GM12865 (cell line): ENCODE measurements around the gene CADPS2.

Source experiments
- DNase-seq: peaks from one replicate; pipeline ENCODE4 v3.0.0; 2010; ENCODE audit warnings: low read depth
- H3K4me3 ChIP-seq: 2 replicates; pipeline ENCODE4 v1.5.1; 2011; ENCODE audit warnings: mild to moderate bottlenecking, low read depth, low read length, control low read depth
- CTCF ChIP-seq: IDR thresholded peaks from 2 replicates; pipeline ENCODE4 v1.5.1; 2011; ENCODE audit warnings: low read length, control low read depth, low read depth, inconsistent platforms; ENCODE audit not compliant: insufficient read depth; ENCODE audit errors: missing control alignments

The CADPS2 gene

GRCh38 chr7:122883049-122883680 lies 3.1 kb downstream of the CADPS2 start:
- no peak for DNase-seq
- no peak overlapping the region for H3K4me3 ChIP-seq
- no peak for TF ChIP-seq CTCF

GRCh38 chr7:122881324-122881723 lies 4.9 kb downstream of the CADPS2 start:
- no peak for DNase-seq
- no peak overlapping the region for H3K4me3 ChIP-seq
- TF ChIP-seq CTCF: no peak

- H3K4me3 ChIP-seq: no peak overlapping the region
- TF ChIP-seq CTCF: no peak
- DNase-seq: no peak
Observed at GRCh38 chr7:122869260-122869659, 17.0 kb downstream of the CADPS2 start.

GRCh38 chr7:122867471-122867980 lies 18.7 kb downstream of the CADPS2 start:
- DNase-seq: no peak
- no peak overlapping the region for H3K4me3 ChIP-seq
- no peak for TF ChIP-seq CTCF

- H3K4me3 ChIP-seq: no peak overlapping the region
- no peak for TF ChIP-seq CTCF
- no peak for DNase-seq
Observed at GRCh38 chr7:122864838-122865237, 21.4 kb downstream of the CADPS2 start.

GRCh38 chr7:122864016-122864415 lies 22.2 kb downstream of the CADPS2 start:
- DNase-seq: no peak
- TF ChIP-seq CTCF: no peak
- H3K4me3 ChIP-seq: no peak overlapping the region

- no peak for TF ChIP-seq CTCF
- H3K4me3 ChIP-seq: no peak overlapping the region
- DNase-seq: no peak
Observed at GRCh38 chr7:122858320-122858719, 27.9 kb downstream of the CADPS2 start.
